Mesenchymal stem cell (in vitro differentiated cells and primary cell): Measurements from ENCODE around the gene SNTG2.

Source experiments
- DNase-seq: peaks from one replicate; pipeline ENCODE4 v3.0.0-alpha.2; 2013
- H2AFZ ChIP-seq: one replicate; pipeline ENCODE4 v1.6.1; 2013; ENCODE audit warnings: low read depth, mild to moderate bottlenecking, control low read depth, inconsistent platforms, low read length, moderate library complexity
- H2AK5ac ChIP-seq: 2 replicates; pipeline ENCODE4 v1.6.1; 2013; ENCODE audit warnings: low read length, moderate library complexity, mild to moderate bottlenecking, inconsistent platforms; ENCODE audit not compliant: severe bottlenecking
- H2BK120ac ChIP-seq: one replicate; pipeline ENCODE4 v1.6.1; 2013; ENCODE audit warnings: low read depth, mild to moderate bottlenecking, inconsistent platforms, low read length, moderate library complexity
- H2BK12ac ChIP-seq, 2 experiments: one replicate each; pipeline ENCODE4 v1.6.1; 2013; ENCODE audit warnings: inconsistent platforms in 2 of 2, low read length in 2 of 2, mild to moderate bottlenecking in 2 of 2, moderate library complexity in 2 of 2, control low read depth in 1 of 2
- H2BK15ac ChIP-seq: one replicate; pipeline ENCODE4 v1.6.1; 2013; ENCODE audit warnings: mild to moderate bottlenecking, low read depth, inconsistent platforms; ENCODE audit not compliant: poor library complexity, severe bottlenecking
- H2BK5ac ChIP-seq: 2 replicates; pipeline ENCODE4 v1.6.1; 2013; ENCODE audit warnings: low read depth, mild to moderate bottlenecking, low read length, control low read depth, inconsistent platforms; ENCODE audit not compliant: poor library complexity, severe bottlenecking
- H3K14ac ChIP-seq, 2 experiments: one replicate each; pipeline ENCODE4 v1.6.1; 2013; ENCODE audit warnings: inconsistent platforms in 2 of 2, low read length in 2 of 2, control low read depth in 1 of 2, mild to moderate bottlenecking in 1 of 2, moderate library complexity in 1 of 2
- H3K18ac ChIP-seq, 2 experiments: one replicate each; pipeline ENCODE4 v1.6.1; 2013; ENCODE audit warnings: inconsistent platforms in 2 of 2, low read length in 2 of 2, control low read depth in 1 of 2, low read depth in 1 of 2, mild to moderate bottlenecking in 1 of 2
- H3K23ac ChIP-seq, 2 experiments: one replicate each; pipeline ENCODE4 v1.6.1; 2013; ENCODE audit warnings: inconsistent platforms in 2 of 2, low read length in 2 of 2, mild to moderate bottlenecking in 2 of 2, moderate library complexity in 2 of 2, control low read depth in 1 of 2
- H3K27ac ChIP-seq: 2 replicates; pipeline ENCODE4 v1.5.1; 2013; ENCODE audit warnings: mild to moderate bottlenecking, moderate library complexity, low read length, control low read depth, inconsistent platforms; ENCODE audit not compliant: poor library complexity, severe bottlenecking
- H3K27me3 ChIP-seq, 2 experiments: 2 replicates each; pipeline versions ENCODE4 v1.6.1 to v1.7.0; 2013; ENCODE audit warnings: low read length in 2 of 2, mild to moderate bottlenecking in 2 of 2, moderate library complexity in 2 of 2, control low read depth in 1 of 2, inconsistent platforms in 1 of 2; ENCODE audit not compliant: control insufficient read depth in 1 of 2, insufficient read depth in 1 of 2
- H3K36me3 ChIP-seq, 2 experiments: 2 replicates each; pipeline versions ENCODE4 v1.6.1 to v1.7.0; 2013; ENCODE audit warnings: low read length in 2 of 2, control low read depth in 1 of 2, inconsistent platforms in 1 of 2, low read depth in 1 of 2, mild to moderate bottlenecking in 1 of 2; ENCODE audit not compliant: insufficient read depth in 2 of 2, control insufficient read depth in 1 of 2
- H3K4ac ChIP-seq, 2 experiments: one replicate each; pipeline ENCODE4 v1.6.1; 2013; ENCODE audit warnings: inconsistent platforms in 2 of 2, low read length in 2 of 2, mild to moderate bottlenecking in 2 of 2, moderate library complexity in 2 of 2, control low read depth in 1 of 2, low read depth in 1 of 2
- H3K4me1 ChIP-seq: 2 replicates; pipeline ENCODE4 v1.6.1; 2013; ENCODE audit warnings: low read depth, low read length, control low read depth; ENCODE audit not compliant: control insufficient read depth, insufficient read depth
- H3K4me2 ChIP-seq: 2 replicates; pipeline ENCODE4 v1.6.1; 2013; ENCODE audit warnings: low read length, mild to moderate bottlenecking, inconsistent platforms; ENCODE audit not compliant: poor library complexity, severe bottlenecking
- H3K4me3 ChIP-seq, 2 experiments: 2 replicates each; pipeline versions ENCODE4 v1.5.1 to v1.7.0; 2013; ENCODE audit warnings: low read length in 2 of 2, mild to moderate bottlenecking in 2 of 2, control low read depth in 1 of 2, low read depth in 1 of 2; ENCODE audit not compliant: insufficient read depth in 1 of 2
- H3K79me1 ChIP-seq: replicated peaks from 2 replicates; pipeline ENCODE4 v1.6.1; 2013; ENCODE audit warnings: mild to moderate bottlenecking, control low read depth, low read length, inconsistent platforms; ENCODE audit not compliant: poor library complexity, severe bottlenecking
- H3K9ac ChIP-seq: 2 replicates; pipeline ENCODE4 v1.7.0; 2013; ENCODE audit warnings: mild to moderate bottlenecking, low read length, moderate library complexity
- H3K9me3 ChIP-seq: 2 replicates; pipeline ENCODE4 v1.7.0; 2013; ENCODE audit warnings: mild to moderate bottlenecking, low read length; ENCODE audit not compliant: control insufficient read depth
- H4K8ac ChIP-seq: one replicate; pipeline ENCODE4 v1.6.1; 2013; ENCODE audit warnings: inconsistent platforms, mild to moderate bottlenecking, low read length, moderate library complexity
- H4K91ac ChIP-seq: one replicate; pipeline ENCODE4 v1.6.1; 2013; ENCODE audit warnings: mild to moderate bottlenecking, low read length, inconsistent platforms
- WGBS: methylation state at CpG from one replicate; pipeline ENCODE4 v1.1.7; 2013; ENCODE audit warnings: mixed read lengths; 5-methylcytosine and 5-hydroxymethylcytosine counted together

SNTG2 gene

DNA sequence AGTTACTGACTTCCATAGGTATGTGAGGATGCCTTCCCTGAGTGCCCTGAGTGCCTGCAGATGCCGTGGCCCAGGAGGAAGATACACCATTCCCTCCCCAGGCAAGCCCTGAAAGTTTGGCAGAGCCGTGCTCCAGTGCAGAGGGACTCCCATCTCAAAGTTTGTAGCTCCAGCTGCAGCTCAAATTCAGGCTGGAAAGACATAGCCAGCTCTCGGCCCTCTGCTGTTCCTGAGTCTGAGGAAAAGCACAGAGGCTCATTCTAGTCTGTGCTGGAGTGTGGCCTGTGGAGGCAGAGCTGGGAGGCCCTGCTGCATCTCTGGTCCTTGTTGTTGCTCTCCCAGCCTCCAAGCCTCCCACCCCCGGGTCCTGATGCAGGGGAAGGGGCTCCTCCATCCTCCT lies 446.7 kb downstream of the SNTG2 start:
- H3K9ac ChIP-seq: no peak overlapping the region

DNA sequence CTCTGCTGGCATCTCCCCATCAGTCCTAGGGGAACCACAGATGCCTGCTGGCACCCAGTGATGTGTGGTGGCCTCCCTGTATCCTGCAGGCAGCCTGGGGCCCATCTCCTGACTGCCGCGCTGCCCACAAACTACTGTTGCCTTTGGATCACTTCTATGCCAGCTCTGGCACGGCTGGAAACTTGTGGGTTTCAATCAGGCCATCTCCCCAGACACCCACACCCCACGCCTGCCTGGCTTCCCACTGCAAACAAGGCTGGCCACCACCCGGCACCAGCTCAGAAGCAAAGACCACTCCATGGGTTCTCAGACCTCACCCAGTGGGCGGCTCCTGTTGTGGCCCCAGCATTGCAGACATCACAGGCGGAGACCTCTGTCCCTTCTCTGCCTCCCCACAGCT lies 447.5 kb downstream of the SNTG2 start:
- no peak overlapping the region for H2BK12ac ChIP-seq
- H2BK120ac ChIP-seq: no peak overlapping the region
- 83% methylated on average over 7 of the region's 7 CpGs for whole genome bisulfite sequencing
- no peak overlapping the region for H3K14ac ChIP-seq
- H3K9me3 ChIP-seq: no peaks in the 10 kb centered on the region
- H3K23ac ChIP-seq: no peak overlapping the region
- H2AFZ ChIP-seq: no peak overlapping the region
- H3K4me3 ChIP-seq: no peak overlapping the region
- no peak overlapping the region for H2AK5ac ChIP-seq
- no peak overlapping the region for H3K4me2 ChIP-seq
- no peak overlapping the region for H2BK15ac ChIP-seq
- no peak overlapping the region for H4K91ac ChIP-seq
- no peak overlapping the region for H2BK5ac ChIP-seq
- H3K27me3 ChIP-seq: no peaks in the 10 kb centered on the region
- H3K18ac ChIP-seq: no peak overlapping the region
- no peak for DNase-seq
- no peak overlapping the region for H4K8ac ChIP-seq
- H3K79me1 ChIP-seq: no peaks in the 10 kb centered on the region
- H3K4ac ChIP-seq: no peak overlapping the region
- H3K4me1 ChIP-seq: no peaks in the 10 kb centered on the region
- no peaks in the 10 kb centered on the region for H3K36me3 ChIP-seq
- H3K9ac ChIP-seq: no peak overlapping the region
- H3K27ac ChIP-seq: no peak overlapping the region

More for the DNA sequence above, 446.7 kb downstream of the SNTG2 start:
- H3K79me1 ChIP-seq: no peaks in the 10 kb centered on the region
- H2BK12ac ChIP-seq: no peak overlapping the region
- H4K8ac ChIP-seq: no peak overlapping the region
- no peak overlapping the region for H2AK5ac ChIP-seq
- no peak overlapping the region for H3K4me2 ChIP-seq
- H2BK5ac ChIP-seq: no peak overlapping the region
- no peak overlapping the region for H4K91ac ChIP-seq
- 50% methylated on average over 4 of the region's 4 CpGs for WGBS
- H3K36me3 ChIP-seq: no peaks in the 10 kb centered on the region
- H3K9me3 ChIP-seq: no peaks in the 10 kb centered on the region
- H3K27ac ChIP-seq: no peak overlapping the region
- H3K14ac ChIP-seq: no peak overlapping the region
- no peak overlapping the region for H3K4me3 ChIP-seq
- no peak overlapping the region for H2BK15ac ChIP-seq
- H2BK120ac ChIP-seq: no peak overlapping the region
- no peaks in the 10 kb centered on the region for H3K27me3 ChIP-seq
- no peak for DNase-seq
- H2AFZ ChIP-seq: no peak overlapping the region
- no peak overlapping the region for H3K4ac ChIP-seq
- no peak overlapping the region for H3K18ac ChIP-seq
- H3K23ac ChIP-seq: no peak overlapping the region
- H3K4me1 ChIP-seq: no peaks in the 10 kb centered on the region

DNA sequence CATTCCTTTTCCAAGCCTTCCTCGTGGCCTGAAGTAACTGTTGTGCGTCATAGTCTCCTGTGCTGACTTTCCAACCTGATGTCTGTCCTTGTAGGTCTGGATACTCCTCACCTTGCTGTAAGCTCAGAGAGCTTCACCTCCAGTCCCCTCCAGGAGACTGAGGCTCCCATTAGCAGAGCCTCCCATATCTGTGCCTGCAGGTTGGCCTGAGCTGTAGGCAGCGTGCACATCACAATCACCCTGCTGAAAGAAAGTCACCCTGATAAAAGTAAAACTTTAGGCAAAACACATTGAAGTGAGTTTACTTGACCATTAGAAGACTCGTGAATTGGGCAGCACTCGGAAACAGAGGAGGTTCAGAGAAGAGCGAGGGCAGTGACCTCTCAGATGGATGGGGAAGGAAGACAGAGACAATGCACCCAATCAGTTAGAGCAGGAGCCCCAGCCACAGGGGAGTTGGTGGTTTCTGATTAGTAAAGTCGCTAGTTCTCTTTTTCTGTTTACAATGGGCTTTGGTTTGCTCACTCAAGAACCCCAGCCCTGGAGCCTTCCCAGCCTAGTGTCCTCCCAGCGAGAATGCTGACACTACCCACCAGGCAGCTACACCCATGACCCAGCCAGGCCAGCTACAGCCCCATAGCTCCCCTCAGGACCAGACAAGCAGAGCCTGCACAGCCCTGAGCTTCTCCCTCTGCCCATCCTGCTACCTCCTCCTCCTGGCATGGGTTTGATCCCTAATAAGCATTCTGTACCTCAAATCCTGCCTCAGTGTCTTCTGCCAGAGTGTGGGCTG lies 450.5 kb downstream of the SNTG2 start:
- Histone ChIP-seq H3K4me1 (no peaks in the 10 kb centered on the region), H3K9me3 (no peaks in the 10 kb centered on the region)
- 75% methylated on average over 7 of the region's 8 CpGs for WGBS

DNA sequence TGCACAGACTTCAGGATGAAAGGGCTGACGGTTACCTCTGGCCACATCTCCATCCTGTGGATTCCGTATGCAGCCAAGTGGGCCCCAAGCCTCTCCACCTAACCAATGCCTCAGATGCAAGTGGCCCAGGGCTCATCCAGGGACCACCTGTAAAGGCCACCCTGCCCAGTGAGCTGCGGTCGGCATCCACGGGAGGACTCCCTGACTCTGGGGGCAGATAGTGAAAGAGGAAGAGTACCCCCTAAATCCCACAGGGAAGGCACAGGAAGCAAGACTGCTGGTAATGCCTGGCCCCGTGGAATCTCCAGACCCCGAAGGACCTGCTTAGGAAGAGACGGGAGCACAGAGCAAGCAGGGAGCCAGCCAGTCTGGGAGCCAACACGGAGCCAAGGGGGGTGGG lies 451.4 kb downstream of the SNTG2 start:
- no peak overlapping the region for H2BK5ac ChIP-seq
- H2AFZ ChIP-seq: no peak overlapping the region
- no peaks in the 10 kb centered on the region for H3K36me3 ChIP-seq
- H4K91ac ChIP-seq: no peak overlapping the region
- no peaks in the 10 kb centered on the region for H3K79me1 ChIP-seq
- H4K8ac ChIP-seq: no peak overlapping the region
- no peak overlapping the region for H3K14ac ChIP-seq
- H3K4me2 ChIP-seq: no peak overlapping the region
- no peak overlapping the region for H3K4me3 ChIP-seq
- DNase-seq: no peak
- no peaks in the 10 kb centered on the region for H3K27me3 ChIP-seq
- H3K23ac ChIP-seq: no peak overlapping the region
- no peaks in the 10 kb centered on the region for H3K9me3 ChIP-seq
- no peak overlapping the region for H2AK5ac ChIP-seq
- H3K9ac ChIP-seq: no peak overlapping the region
- no peak overlapping the region for H2BK12ac ChIP-seq
- H3K4ac ChIP-seq: no peak overlapping the region
- H2BK15ac ChIP-seq: no peak overlapping the region
- H3K27ac ChIP-seq: no peak overlapping the region
- WGBS: 68% methylated on average over 9 of the region's 9 CpGs
- no peak overlapping the region for H2BK120ac ChIP-seq
- H3K4me1 ChIP-seq: no peaks in the 10 kb centered on the region
- H3K18ac ChIP-seq: no peak overlapping the region

More for the DNA sequence above, 450.5 kb downstream of the SNTG2 start:
- Histone ChIP-seq H2BK5ac (no peak overlapping the region), H2BK15ac (no peak overlapping the region), H3K36me3 (no peaks in the 10 kb centered on the region), H3K4me3 (no peak overlapping the region), H3K79me1 (no peaks in the 10 kb centered on the region), H3K4me2 (no peak overlapping the region), H2AK5ac (no peak overlapping the region), H2AFZ (no peak overlapping the region), H3K9ac (no peak overlapping the region), H3K18ac (no peak overlapping the region), H3K27me3 (no peaks in the 10 kb centered on the region), H3K23ac (no peak overlapping the region), H2BK120ac (no peak overlapping the region), H3K14ac (no peak overlapping the region), H3K4ac (no peak overlapping the region), H4K8ac (no peak overlapping the region), H3K27ac (no peak overlapping the region), H4K91ac (no peak overlapping the region), H2BK12ac (no peak overlapping the region)
- no peak for DNase-seq
